Common myeloid progenitor, CD34-positive (primary cell): ENCODE results near the gene SVIL.

Experiments
- CTCF ChIA-PET: fragments of 350-600 bp; sonication (Branson Sonifier 250); formaldehyde crosslinking; loops from one replicate; lab custom pipeline; 2021; ENCODE audit warnings: antibody characterized with exemption; lab: Charles Lee
- POLR2A ChIA-PET: fragments of 350-600 bp; sonication (Branson Sonifier 250); formaldehyde crosslinking; loops from one replicate; lab custom pipeline; 2021; ENCODE audit warnings: antibody characterized with exemption; lab: Charles Lee
- DNase-seq, 3 donors: peaks; one replicate each; pipeline versions ENCODE4 v3.0.0 to v3.0.0-alpha.2; 2013
- H3K27ac ChIP-seq, 2 experiments: 1 replicate in 1 of 2; 2 replicates in 1 of 2; pipeline ENCODE4 v1.7.0; 2013; ENCODE audit warnings: inconsistent platforms in 2 of 2, low read length in 2 of 2, mild to moderate bottlenecking in 2 of 2, low read depth in 1 of 2, moderate library complexity in 1 of 2; ENCODE audit not compliant: severe bottlenecking in 2 of 2, insufficient read depth in 1 of 2, poor library complexity in 1 of 2
- H3K27me3 ChIP-seq, 5 experiments: replicated peaks in 2 of 5; 1 replicate in 3 of 5; 2 replicates in 2 of 5; pipeline versions ENCODE4 v1.6.1 to v1.7.0; 2013; ENCODE audit warnings: low read length in 4 of 5, mild to moderate bottlenecking in 2 of 5, moderate library complexity in 2 of 5, inconsistent platforms in 1 of 5; ENCODE audit not compliant: insufficient read depth in 5 of 5, control insufficient read depth in 4 of 5
- H3K36me3 ChIP-seq, 4 experiments: 1 replicate in 2 of 4; 2 replicates in 2 of 4; pipeline versions ENCODE4 v1.6.1 to v1.7.0; 2013; ENCODE audit warnings: low read length in 3 of 4, control low read depth in 1 of 4, mild to moderate bottlenecking in 1 of 4; ENCODE audit not compliant: control insufficient read depth in 4 of 4, insufficient read depth in 4 of 4
- H3K4me1 ChIP-seq, 4 experiments: 1 replicate in 3 of 4; 2 replicates in 1 of 4; pipeline versions ENCODE4 v1.6.1 to v1.7.1; 2013; ENCODE audit warnings: low read length in 3 of 4, mild to moderate bottlenecking in 3 of 4, control low read depth in 1 of 4, inconsistent platforms in 1 of 4, moderate library complexity in 1 of 4; ENCODE audit not compliant: control insufficient read depth in 4 of 4, insufficient read depth in 4 of 4; ENCODE audit errors: control extremely low read depth in 1 of 4
- H3K4me3 ChIP-seq, 7 experiments: 1 replicate in 4 of 7; 2 replicates in 3 of 7; pipeline versions ENCODE4 v1.5.1 to v1.7.0; 2013; ENCODE audit warnings: mild to moderate bottlenecking in 7 of 7, low read length in 6 of 7, moderate library complexity in 6 of 7, inconsistent platforms in 2 of 7, low read depth in 2 of 7, control low read depth in 1 of 7; ENCODE audit not compliant: insufficient read depth in 4 of 7, control insufficient read depth in 1 of 7; ENCODE audit errors: extremely low read depth in 1 of 7
- H3K9me3 ChIP-seq, 5 experiments: 1 replicate in 4 of 5; 2 replicates in 1 of 5; pipeline versions ENCODE4 v1.6.1 to v1.7.1; 2013; ENCODE audit warnings: low read length in 4 of 5, mild to moderate bottlenecking in 2 of 5, inconsistent platforms in 1 of 5, low read depth in 1 of 5, moderate library complexity in 1 of 5; ENCODE audit not compliant: control insufficient read depth in 4 of 5, insufficient read depth in 2 of 5; ENCODE audit errors: control extremely low read depth in 1 of 5
- WGBS: methylation state at CpG from one replicate; pipeline ENCODE4 v1.1.5; 2013; ENCODE audit not compliant: insufficient coverage; 5-methylcytosine and 5-hydroxymethylcytosine counted together

The SVIL gene

GRCh38 chr10:29438271-29438670 is 196.5 kb downstream of the SVIL start:
- CTCF ChIA-PET: interaction anchor here (1.2 kb wide), 1 partner anchor 11 kb away, joined by 3 read pairs; no protein-coding TSS in a partner anchor
- Histone ChIP-seq H3K36me3 (peaks cover 0 to 10% (median 3%) of the 10 kb centered on the region in 4 experiments), H3K4me3 (peak overlapping the region in 1 of 7 experiments; percentile 19), H3K27ac (no peak overlapping the region), H3K4me1 (no peaks in the 10 kb centered on the region), H3K9me3 (peaks cover 1 to 38% (median 15%) of the 10 kb centered on the region in 5 experiments), H3K27me3 (no peaks in the 10 kb centered on the region)
- POLR2A ChIA-PET: no interaction called here
- no peak for DNase-seq
- 91% methylated on average over 6 of the region's 9 CpGs for WGBS

- peaks cover 1 to 38% (median 15%) of the 10 kb centered on the region in 5 experiments for H3K9me3 ChIP-seq
- H3K27ac ChIP-seq: no peak overlapping the region
- no CpG with 5 or more reads among the region's 2 CpGs for WGBS
- DNase-seq: no peak
- H3K4me1 ChIP-seq: no peaks in the 10 kb centered on the region
- ChIA-PET POLR2A (no interaction called here), CTCF (interaction anchor here (1.2 kb wide), 1 partner anchor 11 kb away, joined by 3 read pairs; no protein-coding TSS in a partner anchor)
- no peaks in the 10 kb centered on the region for H3K27me3 ChIP-seq
- H3K4me3 ChIP-seq: peak overlapping the region in 1 of 7 experiments; percentile 19
- H3K36me3 ChIP-seq: peaks cover 0 to 10% (median 3%) of the 10 kb centered on the region in 4 experiments
Observed at GRCh38 chr10:29437871-29438270, 196.9 kb downstream of the SVIL start.

GRCh38 chr10:29435809-29436501 is 198.8 kb downstream of the SVIL start:
- no peak for DNase-seq
- Histone ChIP-seq H3K4me3 (no peak overlapping the region), H3K27ac (no peak overlapping the region), H3K9me3 (peaks cover 1 to 38% (median 15%) of the 10 kb centered on the region in 5 experiments), H3K36me3 (peaks cover 0 to 10% (median 3%) of the 10 kb centered on the region in 4 experiments), H3K4me1 (no peaks in the 10 kb centered on the region), H3K27me3 (no peaks in the 10 kb centered on the region)
- WGBS: 100% methylated on average over 1 of the region's 6 CpGs
- CTCF ChIA-PET: interaction anchor here (1.0 to 1.5 kb wide), 4 partner anchors 10 to 68 kb away, joined by 3 to 4 read pairs (median 3); no protein-coding TSS in a partner anchor
- POLR2A ChIA-PET: no interaction called here

- Histone ChIP-seq H3K9me3 (peaks cover 1 to 32% (median 12%) of the 10 kb centered on the region in 5 experiments), H3K27me3 (no peaks in the 10 kb centered on the region), H3K27ac (no peak overlapping the region), H3K36me3 (peaks cover 0 to 8% (median 1%) of the 10 kb centered on the region in 4 experiments), H3K4me3 (no peak overlapping the region), H3K4me1 (no peaks in the 10 kb centered on the region)
- CTCF ChIA-PET: interaction anchor here (1.2 kb wide), 1 partner anchor 19 kb away, joined by 3 read pairs; no protein-coding TSS in a partner anchor
- DNase-seq: no peak
- POLR2A ChIA-PET: no interaction called here
Observed at GRCh38 chr10:29434111-29434510, 200.7 kb downstream of the SVIL start.

GRCh38 chr10:29431711-29432110 is 203.1 kb downstream of the SVIL start:
- POLR2A ChIA-PET: interaction anchor here (0.6 kb wide), 1 partner anchor 21 kb away, joined by 3 read pairs; no protein-coding TSS in a partner anchor
- H3K4me3 ChIP-seq: no peak overlapping the region
- peaks cover 0 to 3% (median 2%) of the 10 kb centered on the region in 4 experiments for H3K36me3 ChIP-seq
- DNase-seq: no peak
- no peaks in the 10 kb centered on the region for H3K4me1 ChIP-seq
- H3K27me3 ChIP-seq: no peaks in the 10 kb centered on the region
- no CpG with 5 or more reads among the region's 1 CpG for WGBS
- H3K27ac ChIP-seq: no peak overlapping the region
- CTCF ChIA-PET: interaction anchor here (1.2 kb wide), 1 partner anchor 64 kb away, joined by 3 read pairs; no protein-coding TSS in a partner anchor
- H3K9me3 ChIP-seq: peaks cover 0 to 12% (median 0%) of the 10 kb centered on the region in 5 experiments

GRCh38 chr10:29430101-29430500 is 204.7 kb downstream of the SVIL start:
- Histone ChIP-seq H3K9me3 (peaks cover 0 to 2% (median 0%) of the 10 kb centered on the region in 5 experiments), H3K36me3 (peaks cover 0 to 7% (median 2%) of the 10 kb centered on the region in 4 experiments), H3K27me3 (no peaks in the 10 kb centered on the region), H3K4me3 (no peak overlapping the region), H3K4me1 (no peaks in the 10 kb centered on the region), H3K27ac (no peak overlapping the region)
- POLR2A ChIA-PET: no interaction called here
- 100% methylated on average over 1 of the region's 4 CpGs for WGBS
- CTCF ChIA-PET: interaction anchor here (1.0 to 1.7 kb wide), 4 partner anchors 10 to 42 kb away, joined by 3 to 4 read pairs (median 4); no protein-coding TSS in a partner anchor
- DNase-seq: no peak

- ChIA-PET CTCF (interaction anchor here (1.0 to 2.2 kb wide), 7 partner anchors 10 to 66 kb away, joined by 3 to 6 read pairs (median 3); no protein-coding TSS in a partner anchor), POLR2A (no interaction called here)
- no peak overlapping the region for H3K4me3 ChIP-seq
- H3K27me3 ChIP-seq: no peaks in the 10 kb centered on the region
- no peaks in the 10 kb centered on the region for H3K9me3 ChIP-seq
- peaks cover 3 to 22% (median 7%) of the 10 kb centered on the region in 4 experiments for H3K36me3 ChIP-seq
- WGBS: 100% methylated on average over 2 of the region's 8 CpGs
- no peak for DNase-seq
- no peaks in the 10 kb centered on the region for H3K4me1 ChIP-seq
- no peak overlapping the region for H3K27ac ChIP-seq
Observed at GRCh38 chr10:29428486-29428885, 206.3 kb downstream of the SVIL start.
